Measurements from ENCODE around the gene ANKRD34A. TPM values are rescaled to one million over a fixed set of nuclear protein-coding genes. Genes with fewer than 3 reads are reported as not detected.

The ANKRD34A gene
- total RNA-seq, 2 experiments from 2014 or later, result 0.42 to 0.47 TPM

GRCh38 chr1:145982010-145982723, 17.8 kb upstream of the ANKRD34A start:
- ATAC-seq (ENCODE audit: poor library complexity) (no peak), DNase-seq (no peak)
- Histone ChIP-seq H3K9me3 (ENCODE audit: control insufficient read depth in 1 of 2, insufficient read depth in 1 of 2, low read length in 2 of 2) (no peaks in the 10 kb centered on the region), H3K4me1 (ENCODE audit: insufficient read depth, low read length) (peaks cover 94% of the 10 kb centered on the region), H3K4me3 (ENCODE audit: low read length) (no peak overlapping the region), H3K27ac (ENCODE audit: low read depth in 1 of 2, low read length in 2 of 2) (peak overlapping the region; percentile 23 to 61), H3K27me3 (ENCODE audit: control insufficient read depth in 1 of 2, insufficient read depth in 2 of 2, low read length in 2 of 2) (no peaks in the 10 kb centered on the region), H3K36me3 (ENCODE audit: insufficient read depth, low read length) (no peaks in the 10 kb centered on the region)
- POLR2A ChIA-PET, result interaction anchor here (1.2 to 6.6 kb wide), 7 partner anchors 11 to 137 kb away, joined by 3 to 625 read pairs (median 7); partner anchors contain the start of genes ANKRD34A, LIX1L, NUDT17 and POLR3GL
- no peak for TF ChIP-seq CTCF (IDR thresholded peaks at IDR 0.05)
- no peak overlapping the region for H3K27ac Mint-ChIP-seq
- H3K4me1 Mint-ChIP-seq (ENCODE audit: low read depth), result no peaks in the 10 kb centered on the region
- no peaks in the 10 kb centered on the region for H3K27me3 Mint-ChIP-seq
- peak overlapping the region; percentile 36 for H3K4me3 Mint-ChIP-seq
- H3K9me3 Mint-ChIP-seq, result no peaks in the 10 kb centered on the region
- H3K36me3 Mint-ChIP-seq (ENCODE audit: low read depth), result no peaks in the 10 kb centered on the region
- CTCF ChIA-PET, result interaction anchor here (0.6 to 9.4 kb wide), 6 partner anchors 13 to 137 kb away, joined by 3 to 151 read pairs (median 6); partner anchors contain the start of genes NUDT17, RBM8A and TXNIP
- intact Hi-C loops (cut with DNase I, micrococcal nuclease), result no loop called here

DNA sequence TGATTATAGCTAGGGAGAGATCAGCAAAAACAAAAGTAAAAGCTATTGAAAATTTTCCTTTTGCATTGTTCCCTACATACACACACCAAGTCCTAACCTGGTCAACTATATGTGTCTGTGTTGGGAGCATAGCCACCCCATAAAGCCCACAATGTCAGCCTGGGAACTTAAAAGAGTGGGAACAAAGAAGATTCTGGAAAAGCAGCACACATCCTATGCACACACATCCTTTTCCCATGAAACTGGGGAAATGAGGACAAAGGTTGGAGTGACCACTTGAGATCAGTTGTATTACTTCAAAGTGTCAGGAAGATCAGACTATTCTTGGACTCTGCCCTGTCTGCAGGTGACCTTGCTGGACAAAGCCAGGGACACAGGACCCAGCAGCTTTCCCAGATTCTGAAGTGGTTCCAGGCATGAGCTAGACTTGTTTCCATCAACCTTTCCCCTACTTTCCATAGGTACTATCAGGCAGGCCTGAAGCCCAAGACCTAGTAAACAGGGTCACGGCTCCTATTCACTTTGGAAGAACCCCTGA, 16.2 kb upstream of the ANKRD34A start:
- H3K4me3 ChIP-seq (ENCODE audit: low read length), result peak overlapping the region; percentile 45
- DNase-seq (no peak), ATAC-seq (ENCODE audit: poor library complexity) (no peak)
- peak overlapping the region; percentile 93 to 94 for H3K27ac ChIP-seq (ENCODE audit: low read depth in 1 of 2, low read length in 2 of 2)
- intact Hi-C loops (cut with DNase I, micrococcal nuclease), result loop anchor here (1.0 to 2.0 kb wide), 2 partner anchors 8 to 14 kb away; no protein-coding TSS in a partner anchor
- H3K4me1 ChIP-seq (ENCODE audit: insufficient read depth, low read length), result peaks cover 83% of the 10 kb centered on the region
- ChIA-PET CTCF (interaction anchor here (1.7 to 9.4 kb wide), 7 partner anchors 10 to 135 kb away, joined by 4 to 151 read pairs (median 10); partner anchors contain the start of genes ANKRD34A, NUDT17, POLR3GL and RBM8A), POLR2A (interaction anchor here (0.9 to 6.6 kb wide), 15 partner anchors 12 to 156 kb away, joined by 3 to 625 read pairs (median 20); partner anchors contain the start of genes ANKRD34A, LIX1L, NUDT17 and PIAS3)
- Mint-ChIP-seq H3K4me1 (ENCODE audit: low read depth) (no peaks in the 10 kb centered on the region), H3K9me3 (no peaks in the 10 kb centered on the region), H3K27ac (no peak overlapping the region), H3K36me3 (ENCODE audit: low read depth) (peaks cover under 1% of the 10 kb centered on the region), H3K4me3 (no peak overlapping the region), H3K27me3 (no peaks in the 10 kb centered on the region)
- no peaks in the 10 kb centered on the region for H3K27me3 ChIP-seq (ENCODE audit: control insufficient read depth in 1 of 2, insufficient read depth in 2 of 2, low read length in 2 of 2)
- no peak for TF ChIP-seq CTCF (IDR thresholded peaks at IDR 0.05)
- peaks cover 5% of the 10 kb centered on the region for H3K36me3 ChIP-seq (ENCODE audit: insufficient read depth, low read length)
- H3K9me3 ChIP-seq (ENCODE audit: control insufficient read depth in 1 of 2, insufficient read depth in 1 of 2, low read length in 2 of 2), result no peaks in the 10 kb centered on the region

GRCh38 chr1:145979746-145980456, 15.5 kb upstream of the ANKRD34A start:
- peaks cover 10% of the 10 kb centered on the region for H3K36me3 ChIP-seq (ENCODE audit: insufficient read depth, low read length)
- ATAC-seq (ENCODE audit: poor library complexity), result peak; percentile 45
- ChIA-PET POLR2A (interaction anchor here (0.9 to 6.6 kb wide), 21 partner anchors 13 to 156 kb away, joined by 3 to 625 read pairs (median 7); partner anchors contain the start of genes ANKRD34A, LIX1L, NUDT17 and PEX11B), CTCF (interaction anchor here (0.8 to 9.4 kb wide), 12 partner anchors 9 to 135 kb away, joined by 3 to 151 read pairs (median 8); partner anchors contain the start of genes ANKRD34A, LIX1L, NUDT17 and PIAS3)
- intact Hi-C loops (cut with DNase I, micrococcal nuclease), result loop anchor here (1.0 to 2.0 kb wide), 3 partner anchors 8 to 19 kb away; no protein-coding TSS in a partner anchor
- no peaks in the 10 kb centered on the region for H3K9me3 ChIP-seq (ENCODE audit: control insufficient read depth in 1 of 2, insufficient read depth in 1 of 2, low read length in 2 of 2)
- peaks cover 77% of the 10 kb centered on the region for H3K4me1 ChIP-seq (ENCODE audit: insufficient read depth, low read length)
- no peaks in the 10 kb centered on the region for H3K4me1 Mint-ChIP-seq (ENCODE audit: low read depth)
- H3K27me3 ChIP-seq (ENCODE audit: control insufficient read depth in 1 of 2, insufficient read depth in 2 of 2, low read length in 2 of 2), result no peaks in the 10 kb centered on the region
- peak overlapping the region; percentile 45 for H3K4me3 ChIP-seq (ENCODE audit: low read length)
- H3K4me3 Mint-ChIP-seq, result no peak overlapping the region
- peak in 5 of 14 experiments; percentile 16 to 84 (median 75) for DNase-seq
- TF ChIP-seq CTCF (IDR thresholded peaks at IDR 0.05), result no peak
- peak overlapping the region; percentile 93 to 94 for H3K27ac ChIP-seq (ENCODE audit: low read depth in 1 of 2, low read length in 2 of 2)
- no peak overlapping the region for H3K27ac Mint-ChIP-seq
- H3K27me3 Mint-ChIP-seq, result no peaks in the 10 kb centered on the region
- H3K9me3 Mint-ChIP-seq, result no peaks in the 10 kb centered on the region
- peaks cover 6% of the 10 kb centered on the region for H3K36me3 Mint-ChIP-seq (ENCODE audit: low read depth)

Measured in CD4-positive, alpha-beta T cell (primary cell).